KOPT-K1 (cell line): ENCODE data around the gene SLC44A4.
"Not testable (repeated sequence)": the region's sequence is repeated elsewhere in the genome, so short reads cannot be mapped to it uniquely, and the experiment has no call there.

ENCODE experiments used
- H3K27ac ChIP-seq: fragments of 200-600 bp; sonication (generic); 2 replicates; pipeline ENCODE4 v1.5.1; 2016; ENCODE audit warnings: antibody characterized with exemption, mild to moderate bottlenecking, low read depth, low read length; ENCODE audit not compliant: poor library complexity, severe bottlenecking
- H3K36me3 ChIP-seq: fragments of 200-600 bp; sonication (generic); 2 replicates; pipeline ENCODE4 v1.5.1; 2017; ENCODE audit warnings: antibody characterized with exemption, mild to moderate bottlenecking, low read length, moderate library complexity; ENCODE audit not compliant: insufficient read depth
- H3K9me3 ChIP-seq: fragments of 200-600 bp; sonication (generic); 2 replicates; pipeline ENCODE4 v1.5.1; 2017; ENCODE audit warnings: antibody characterized with exemption, low read length, mild to moderate bottlenecking; ENCODE audit not compliant: insufficient read depth, poor library complexity, severe bottlenecking

The SLC44A4 gene

DNA sequence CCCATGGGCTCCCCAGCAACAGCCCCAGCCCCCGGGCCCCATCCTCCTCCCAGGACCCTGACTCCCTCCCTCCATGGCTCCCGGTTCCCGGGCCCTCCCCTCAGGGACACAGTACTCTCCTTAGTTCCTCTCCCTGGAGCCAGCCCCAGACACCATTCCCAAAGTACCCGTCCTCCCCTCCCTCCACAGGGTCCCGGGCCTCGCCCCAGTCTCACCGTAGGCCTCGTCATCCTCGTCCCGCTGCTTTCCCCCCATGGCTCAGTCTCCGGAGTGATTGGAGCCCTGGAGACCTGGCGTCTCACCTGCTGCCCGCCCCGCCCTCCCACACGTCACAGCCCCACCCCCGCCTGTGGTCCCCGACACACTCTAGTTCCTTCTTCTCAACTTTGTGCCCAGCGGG, at the start of gene SLC44A4:
Gene SLC44A4 (minus strand): TSS at position 272 of the 400 bp plus-strand sequence. CDS start 17 bp downstream, at position 255.
- H3K27ac ChIP-seq: no peak within 1 kb of the TSS
- H3K36me3 ChIP-seq: peaks cover 48% of the 10 kb centered on the region
- H3K9me3 ChIP-seq: no peaks in the 10 kb centered on the region

DNA sequence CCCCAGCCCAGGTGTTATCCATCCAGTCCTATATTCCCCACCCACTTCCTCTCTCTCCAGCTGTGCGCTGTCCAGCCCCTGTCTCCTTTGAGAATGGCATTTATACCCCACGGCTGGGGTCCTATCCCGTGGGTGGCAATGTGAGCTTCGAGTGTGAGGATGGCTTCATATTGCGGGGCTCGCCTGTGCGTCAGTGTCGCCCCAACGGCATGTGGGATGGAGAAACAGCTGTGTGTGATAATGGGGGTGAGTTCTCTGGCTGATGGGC, 49.8 kb upstream of the SLC44A4 start:
- Histone ChIP-seq H3K36me3 (no peaks in the 10 kb centered on the region), H3K9me3 (no peaks in the 10 kb centered on the region), H3K27ac (no peak overlapping the region)

DNA sequence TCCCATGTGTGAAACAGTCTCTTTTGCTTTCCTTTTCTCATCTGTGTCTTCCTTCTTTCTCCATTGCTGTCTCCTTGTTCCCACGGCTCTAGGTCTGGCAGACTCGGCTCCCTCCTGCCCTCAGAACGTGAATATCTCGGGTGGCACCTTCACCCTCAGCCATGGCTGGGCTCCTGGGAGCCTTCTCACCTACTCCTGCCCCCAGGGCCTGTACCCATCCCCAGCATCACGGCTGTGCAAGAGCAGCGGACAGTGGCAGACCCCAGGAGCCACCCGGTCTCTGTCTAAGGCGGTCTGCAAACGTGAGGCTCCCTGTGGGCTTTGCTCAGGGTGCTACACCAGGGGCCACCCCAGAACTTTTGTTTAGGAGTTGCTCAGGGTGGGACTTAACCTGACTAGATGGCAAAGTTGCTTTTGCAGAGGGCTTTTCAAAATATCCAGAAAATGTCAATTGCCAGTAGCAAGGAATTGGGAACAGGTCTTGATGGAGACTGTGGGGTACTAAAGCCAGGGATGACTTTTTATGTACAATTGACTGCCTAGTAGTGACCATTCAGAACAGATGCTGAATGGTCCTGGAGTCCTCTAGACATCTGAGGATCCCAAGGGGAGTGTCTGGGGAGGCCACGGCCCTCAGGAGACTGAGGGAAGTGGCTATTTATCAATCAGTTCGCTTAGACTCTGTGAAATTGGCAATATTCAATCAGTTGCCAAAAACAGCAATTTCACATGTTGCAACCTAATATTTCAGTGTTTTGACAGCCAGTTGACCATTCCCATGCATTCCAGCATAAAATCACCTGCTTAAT, 49.3 kb upstream of the SLC44A4 start:
- H3K27ac ChIP-seq: no peak overlapping the region
- H3K36me3 ChIP-seq: no peaks in the 10 kb centered on the region
- no peaks in the 10 kb centered on the region for H3K9me3 ChIP-seq

DNA sequence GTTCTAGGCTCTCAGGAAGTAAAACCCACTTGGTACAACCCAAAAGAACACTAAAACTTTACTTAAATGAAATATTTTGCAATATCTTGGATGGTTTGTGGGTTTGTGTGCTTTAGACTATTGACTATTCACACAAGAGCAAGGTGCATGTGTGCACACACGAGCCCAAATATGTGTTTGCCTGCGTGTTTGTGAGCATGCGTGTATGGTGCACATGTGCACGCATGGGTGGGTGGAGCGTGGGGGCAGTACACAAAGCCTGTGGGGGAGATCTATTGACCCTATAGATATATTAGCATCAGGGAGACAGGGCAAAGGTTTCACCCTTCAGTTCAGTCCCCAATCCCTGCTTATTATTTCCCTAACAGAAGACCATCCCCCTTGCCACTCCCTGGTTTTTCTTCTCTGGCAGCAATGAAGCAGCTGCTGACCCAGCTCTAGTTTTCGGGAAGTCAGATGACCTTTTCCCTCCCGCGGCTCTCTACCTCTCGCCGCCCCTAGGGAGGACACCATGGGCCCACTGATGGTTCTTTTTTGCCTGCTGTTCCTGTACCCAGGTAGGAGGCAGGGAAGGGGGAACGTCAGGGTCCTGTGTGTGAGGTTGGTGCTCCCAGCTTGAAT, 48.6 kb upstream of the SLC44A4 start, which contains the start of gene C2:
Gene C2 (plus strand): TSS at position 476 of the 621 bp plus-strand sequence. CDS start 36 bp downstream, at position 512.
- no peaks in the 10 kb centered on the region for H3K9me3 ChIP-seq
- H3K27ac ChIP-seq: no peak within 1 kb of the TSS
- H3K36me3 ChIP-seq: no peaks in the 10 kb centered on the region

DNA sequence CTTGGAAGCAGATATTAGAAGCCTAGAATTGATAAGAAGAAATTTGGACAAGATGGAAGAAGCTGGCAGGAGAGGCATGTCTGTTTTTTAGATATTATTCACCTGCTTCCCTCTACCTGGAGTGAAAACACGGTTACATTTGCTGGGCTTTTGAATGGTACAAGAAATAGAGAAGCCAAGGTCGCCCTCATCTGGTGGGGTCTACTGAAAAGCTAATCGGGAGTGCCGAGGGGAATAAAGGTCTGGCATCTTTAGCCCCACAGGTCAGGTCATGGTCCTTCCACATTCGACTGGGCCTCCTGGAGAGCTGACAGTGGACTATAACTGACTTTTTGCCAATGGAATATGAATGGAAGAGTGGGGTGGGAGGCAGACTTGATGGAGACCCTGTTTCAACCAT, 44.1 kb upstream of the SLC44A4 start:
- H3K27ac ChIP-seq: no peak overlapping the region
- no peaks in the 10 kb centered on the region for H3K36me3 ChIP-seq
- H3K9me3 ChIP-seq: no peaks in the 10 kb centered on the region

DNA sequence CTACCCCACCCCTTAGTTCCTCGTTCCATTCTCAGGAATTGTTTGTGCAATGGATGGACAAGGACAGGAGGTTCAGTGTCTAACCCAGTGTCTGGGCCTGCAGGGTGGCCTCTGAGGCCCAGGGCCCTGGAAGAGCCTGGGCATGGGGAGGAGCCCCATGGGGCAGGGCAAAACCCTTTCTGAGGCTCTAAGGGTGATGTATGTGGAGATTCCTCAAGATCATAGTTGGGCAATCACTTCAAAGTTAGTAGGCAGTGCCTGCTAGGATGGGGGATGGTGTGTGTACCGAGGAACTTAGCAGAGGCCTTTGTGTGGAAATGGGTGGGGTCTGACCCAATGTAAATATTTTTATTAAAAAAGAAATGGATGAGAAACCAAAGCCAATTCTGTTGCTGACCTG, 42.0 kb upstream of the SLC44A4 start:
- Histone ChIP-seq H3K36me3 (no peaks in the 10 kb centered on the region), H3K9me3 (no peaks in the 10 kb centered on the region), H3K27ac (no peak overlapping the region)

DNA sequence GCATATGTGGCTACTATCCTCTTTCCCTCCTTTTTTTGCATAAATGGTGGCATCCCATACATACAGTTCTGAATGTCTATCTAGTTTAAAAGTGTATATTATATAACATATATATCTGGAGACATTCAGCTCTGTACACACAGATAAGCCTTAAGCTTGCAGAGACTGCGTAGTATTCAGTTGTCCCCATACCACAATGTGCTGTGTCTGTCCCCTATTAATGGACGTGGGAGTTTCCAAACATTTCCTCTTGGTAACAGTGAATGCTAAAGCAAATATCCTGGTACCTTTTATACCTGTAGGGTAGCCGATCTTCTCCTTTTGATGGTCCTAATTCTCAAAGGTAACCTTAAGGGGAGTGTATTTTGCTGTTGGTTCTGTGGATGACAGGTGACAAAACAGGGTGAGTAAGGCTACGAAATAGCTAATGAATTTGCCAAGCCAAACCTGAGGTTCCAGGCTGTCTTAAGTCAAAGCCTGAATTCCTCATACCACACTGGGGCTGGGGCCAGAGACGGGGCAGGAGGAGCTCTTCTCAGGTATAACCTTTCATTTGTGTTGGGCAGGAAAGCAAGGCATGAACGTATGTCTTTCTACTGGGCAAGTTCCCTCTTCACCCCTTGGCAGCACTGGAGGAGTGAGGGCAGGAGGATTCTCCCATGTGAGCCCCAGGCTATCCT, 41.0 kb upstream of the SLC44A4 start:
- Histone ChIP-seq H3K9me3 (no peaks in the 10 kb centered on the region), H3K36me3 (no peaks in the 10 kb centered on the region), H3K27ac (no peak overlapping the region)

DNA sequence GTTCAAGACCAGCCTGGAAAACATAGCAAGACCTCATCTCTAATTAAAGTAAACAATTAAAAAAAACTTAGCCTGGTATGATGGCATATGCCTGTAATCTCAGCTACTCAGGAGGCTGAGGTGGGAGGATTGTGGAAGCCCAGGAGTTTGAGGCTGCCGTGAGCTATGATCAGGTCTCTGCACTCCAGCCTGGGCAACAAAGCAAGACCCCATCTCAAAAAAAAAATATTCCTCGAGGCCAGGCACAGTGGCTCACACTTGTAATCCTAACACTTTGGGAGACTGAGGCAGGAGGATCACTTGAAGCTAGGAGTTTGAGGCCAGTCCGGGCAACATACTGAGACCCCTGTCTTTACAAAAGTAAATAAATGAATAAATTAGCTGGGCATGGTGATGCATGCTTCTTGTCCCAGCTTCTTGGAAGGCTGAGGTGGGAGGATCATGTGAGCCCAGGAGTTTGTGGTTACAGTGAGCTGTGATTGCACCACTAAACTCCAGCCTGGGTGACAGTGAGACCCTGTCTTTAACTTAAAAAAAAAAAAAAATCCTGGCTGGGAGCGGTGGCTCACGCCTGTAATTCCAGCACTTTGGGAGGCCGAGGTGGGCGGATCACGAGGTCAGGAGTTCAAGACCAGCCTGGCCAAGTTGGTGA, 39.4 kb upstream of the SLC44A4 start:
- no peaks in the 10 kb centered on the region for H3K9me3 ChIP-seq
- H3K27ac ChIP-seq: no peak overlapping the region
- no peaks in the 10 kb centered on the region for H3K36me3 ChIP-seq

DNA sequence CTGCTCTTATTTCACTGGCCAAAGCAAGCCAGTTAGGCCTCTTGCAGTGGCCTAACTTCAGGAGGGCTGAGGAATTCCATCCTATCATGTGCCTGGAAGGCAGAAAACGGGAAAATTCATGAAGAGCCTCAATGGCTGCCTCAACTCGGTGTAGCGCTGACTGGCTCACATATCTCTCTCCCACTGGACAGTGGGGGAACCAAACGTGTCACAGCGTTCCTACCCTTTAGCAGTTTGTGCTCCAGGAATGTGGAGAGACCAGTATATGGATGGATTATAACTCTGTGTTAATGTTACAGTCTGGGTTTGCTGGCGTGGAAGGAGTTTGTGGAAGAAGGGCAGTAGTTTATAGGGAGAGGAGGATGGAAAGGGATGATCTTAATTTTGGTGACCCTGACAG, 37.0 kb upstream of the SLC44A4 start:
- Histone ChIP-seq H3K9me3 (no peaks in the 10 kb centered on the region), H3K27ac (no peak overlapping the region), H3K36me3 (no peaks in the 10 kb centered on the region)

DNA sequence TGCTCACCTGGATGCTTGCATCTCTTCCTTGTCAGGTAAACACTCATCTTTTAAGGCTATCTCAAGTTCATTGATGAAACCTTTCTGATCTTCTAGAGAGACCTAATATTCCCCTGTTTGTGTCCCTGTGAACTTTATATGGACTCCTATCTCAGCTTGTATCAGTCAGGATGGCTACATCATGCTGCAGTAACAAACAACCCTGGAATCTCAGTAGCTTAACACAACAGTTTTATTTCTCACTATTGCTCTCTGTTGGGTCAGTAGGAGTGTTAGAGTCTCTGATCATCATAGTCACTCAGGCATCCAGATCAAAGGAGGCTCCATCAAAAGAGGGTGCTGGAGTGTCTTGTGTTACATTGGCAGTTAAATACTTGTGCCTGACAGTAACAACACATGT, 36.6 kb upstream of the SLC44A4 start:
- Histone ChIP-seq H3K9me3 (no peaks in the 10 kb centered on the region), H3K27ac (no peak overlapping the region), H3K36me3 (no peaks in the 10 kb centered on the region)

DNA sequence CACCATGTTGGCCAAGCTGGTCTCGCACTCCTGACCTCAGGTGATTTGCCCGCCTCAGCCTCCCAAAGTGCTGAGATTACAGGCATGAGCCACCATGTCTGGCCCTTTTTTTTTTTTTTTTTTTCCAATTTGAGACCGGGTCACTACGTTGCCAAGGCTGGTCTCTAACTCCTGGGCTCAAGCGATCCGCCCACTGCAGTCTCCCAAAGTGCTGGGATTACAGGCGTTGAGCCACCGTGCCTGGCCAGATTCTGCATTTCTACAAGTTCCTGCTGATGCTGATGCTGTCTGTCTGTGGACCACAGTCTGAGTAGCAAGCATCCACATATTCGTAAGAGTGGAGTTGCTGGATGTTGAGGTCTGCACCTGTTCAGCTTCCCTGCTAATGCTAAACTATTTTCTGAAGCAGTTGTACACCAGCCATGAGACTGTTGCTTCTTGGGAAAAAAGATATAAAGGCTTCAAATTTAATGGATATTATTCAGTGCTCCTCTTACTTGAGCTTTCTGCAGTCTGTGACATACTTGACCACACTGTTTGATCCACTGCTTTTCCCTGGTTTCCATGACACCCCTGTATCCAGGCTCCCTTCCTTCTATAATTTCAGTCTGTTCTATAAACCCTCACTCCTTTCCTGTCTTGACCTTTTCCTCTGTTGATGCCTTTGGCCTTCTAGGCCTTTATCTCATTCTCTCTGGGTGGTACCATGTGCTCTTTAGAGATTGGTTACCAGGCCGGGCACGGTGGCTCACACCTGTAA, 33.2 kb upstream of the SLC44A4 start:
- Histone ChIP-seq H3K27ac (no peak overlapping the region), H3K36me3 (no peaks in the 10 kb centered on the region), H3K9me3 (no peaks in the 10 kb centered on the region)

DNA sequence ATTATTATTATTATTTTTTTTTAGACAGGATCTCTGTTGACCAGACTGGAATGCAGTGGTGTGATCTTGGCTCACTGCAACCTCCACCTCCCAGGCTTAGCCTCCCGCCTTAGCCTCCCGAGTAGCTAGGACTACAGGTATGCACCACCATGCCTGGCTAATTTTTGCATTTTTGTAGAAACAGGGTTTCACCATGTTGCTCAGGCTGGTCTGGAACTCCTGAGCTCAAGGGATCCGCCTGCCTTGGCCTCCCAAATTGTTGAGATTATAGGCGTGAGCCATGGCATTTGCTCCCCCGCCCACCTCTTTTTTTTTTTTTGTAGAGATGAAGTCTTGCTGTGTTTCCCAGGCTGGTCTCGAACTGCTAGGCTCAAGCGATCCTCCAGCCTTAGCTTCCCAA, 30.5 kb upstream of the SLC44A4 start:
- H3K36me3 ChIP-seq, H3K9me3 ChIP-seq, H3K27ac ChIP-seq: not testable (repeated sequence)

DNA sequence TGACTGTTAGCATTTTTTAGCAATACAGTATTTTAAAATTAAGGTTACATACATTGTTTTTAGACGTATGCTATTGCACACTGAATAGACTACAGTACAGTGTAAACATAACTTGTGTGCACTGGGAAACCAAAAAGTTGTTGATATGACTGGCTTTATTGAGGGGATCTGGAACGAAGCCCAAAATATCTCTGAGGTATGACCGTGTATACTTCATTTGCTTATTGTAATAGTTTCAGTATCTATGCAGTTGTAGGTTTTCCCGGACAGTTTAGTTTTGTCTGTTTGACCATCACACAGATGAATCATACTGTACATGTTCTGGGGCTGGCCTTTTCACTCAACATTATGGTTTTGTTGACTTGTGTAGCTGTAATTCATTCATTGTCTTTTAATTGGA, 30.0 kb upstream of the SLC44A4 start:
- Histone ChIP-seq H3K36me3 (no peaks in the 10 kb centered on the region), H3K27ac (no peak overlapping the region), H3K9me3 (no peaks in the 10 kb centered on the region)

DNA sequence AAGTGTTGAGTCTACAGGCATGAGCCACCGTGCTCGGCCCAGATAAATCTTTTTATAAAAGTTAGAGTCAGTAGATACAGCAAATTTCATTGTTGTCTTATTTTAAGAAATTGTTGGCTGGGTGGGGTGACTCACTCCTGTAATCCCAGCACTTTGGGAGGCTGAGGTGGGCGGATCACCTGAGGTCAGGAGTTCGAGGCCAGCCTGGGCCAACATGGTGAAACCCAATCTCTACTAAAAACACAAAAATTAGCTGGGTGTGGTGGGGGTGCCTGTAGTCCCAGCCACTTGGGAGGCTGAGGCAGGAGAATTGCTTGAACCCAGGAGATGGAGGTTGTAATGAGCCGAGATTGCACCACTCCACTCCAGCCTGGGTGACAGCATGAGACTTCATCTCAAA, 29.5 kb upstream of the SLC44A4 start:
- not testable (repeated sequence) for H3K36me3 ChIP-seq, H3K9me3 ChIP-seq, H3K27ac ChIP-seq
